ENCODE measurements around the gene BMPR1B.

BMPR1B gene

GRCh38 chr4:94925764-94926347 is 168.1 kb downstream of the BMPR1B start:
- H3K27ac Mint-ChIP-seq: peak overlapping the region; percentile 26
- peaks cover 30% of the 10 kb centered on the region for H3K4me1 Mint-ChIP-seq
- no peak for TF ChIP-seq CTCF (IDR thresholded peaks at IDR 0.05)
- DNase-seq: no peak
- peaks cover 6% of the 10 kb centered on the region for H3K36me3 Mint-ChIP-seq (ENCODE audit: low read depth)
- H3K4me3 Mint-ChIP-seq: no peak overlapping the region
- H3K9me3 Mint-ChIP-seq: peaks cover 5% of the 10 kb centered on the region
- H3K27me3 Mint-ChIP-seq (ENCODE audit: low read depth, poor library complexity): no peaks in the 10 kb centered on the region

GRCh38 chr4:94926936-94927335 is 169.2 kb downstream of the BMPR1B start:
- no peak for DNase-seq
- H3K27me3 Mint-ChIP-seq (ENCODE audit: low read depth, poor library complexity): no peaks in the 10 kb centered on the region
- peaks cover 35% of the 10 kb centered on the region for H3K4me1 Mint-ChIP-seq
- no peak overlapping the region for H3K4me3 Mint-ChIP-seq
- H3K36me3 Mint-ChIP-seq (ENCODE audit: low read depth): no peaks in the 10 kb centered on the region
- H3K9me3 Mint-ChIP-seq: no peaks in the 10 kb centered on the region
- no peak overlapping the region for H3K27ac Mint-ChIP-seq
- TF ChIP-seq CTCF (IDR thresholded peaks at IDR 0.05): no peak

- H3K9me3 Mint-ChIP-seq: no peaks in the 10 kb centered on the region
- H3K36me3 Mint-ChIP-seq (ENCODE audit: low read depth): no peaks in the 10 kb centered on the region
- H3K27ac Mint-ChIP-seq: no peak overlapping the region
- H3K4me3 Mint-ChIP-seq: no peak overlapping the region
- TF ChIP-seq CTCF (IDR thresholded peaks at IDR 0.05): no peak
- no peak for DNase-seq
- no peaks in the 10 kb centered on the region for H3K27me3 Mint-ChIP-seq (ENCODE audit: low read depth, poor library complexity)
- peaks cover 38% of the 10 kb centered on the region for H3K4me1 Mint-ChIP-seq
These were observed 169.9 kb downstream of the BMPR1B start for GRCh38 chr4:94927696-94928095.

- no peak overlapping the region for H3K4me3 Mint-ChIP-seq
- H3K4me1 Mint-ChIP-seq: peaks cover 53% of the 10 kb centered on the region
- H3K27ac Mint-ChIP-seq: no peak overlapping the region
- H3K36me3 Mint-ChIP-seq (ENCODE audit: low read depth): no peaks in the 10 kb centered on the region
- no peaks in the 10 kb centered on the region for H3K27me3 Mint-ChIP-seq (ENCODE audit: low read depth, poor library complexity)
- no peak for DNase-seq
- no peak for TF ChIP-seq CTCF (IDR thresholded peaks at IDR 0.05)
- no peaks in the 10 kb centered on the region for H3K9me3 Mint-ChIP-seq
These were observed 171.9 kb downstream of the BMPR1B start for GRCh38 chr4:94929696-94930095.

- H3K4me1 Mint-ChIP-seq: peaks cover 65% of the 10 kb centered on the region
- H3K27ac Mint-ChIP-seq: peak overlapping the region; percentile 93
- no peak overlapping the region for H3K4me3 Mint-ChIP-seq
- H3K9me3 Mint-ChIP-seq: no peaks in the 10 kb centered on the region
- no peak for DNase-seq
- H3K27me3 Mint-ChIP-seq (ENCODE audit: low read depth, poor library complexity): no peaks in the 10 kb centered on the region
- no peaks in the 10 kb centered on the region for H3K36me3 Mint-ChIP-seq (ENCODE audit: low read depth)
- TF ChIP-seq CTCF (IDR thresholded peaks at IDR 0.05): no peak
These were observed 173.9 kb downstream of the BMPR1B start for GRCh38 chr4:94931626-94932025.

- Mint-ChIP-seq H3K36me3 (ENCODE audit: low read depth) (no peaks in the 10 kb centered on the region), H3K9me3 (no peaks in the 10 kb centered on the region), H3K27ac (no peak overlapping the region), H3K4me1 (peaks cover 68% of the 10 kb centered on the region), H3K27me3 (ENCODE audit: low read depth, poor library complexity) (no peaks in the 10 kb centered on the region), H3K4me3 (no peak overlapping the region)
- TF ChIP-seq CTCF (IDR thresholded peaks at IDR 0.05): no peak
- DNase-seq: no peak
These were observed 174.6 kb downstream of the BMPR1B start for GRCh38 chr4:94932366-94932765.

All from nephron progenitor cell (in vitro differentiated cells).